Activated naive CD4-positive, alpha-beta T cell treated with anti-CD3 and anti-CD28 coated beads, Interleukin-2, amount 50 U/mL, for 24 hours (primary cell): ENCODE data around the gene HGFAC.
A peak's percentile ranks its signal among the peaks of the same experiment; 100 is the strongest.
"Not testable (repeated sequence)": the region's sequence is repeated elsewhere in the genome, so short reads cannot be mapped to it uniquely, and the experiment has no call there.

ENCODE experiments used
- H3K27ac Mint-ChIP-seq: one replicate; pipeline ENCODE4 v1.8.0; 2021; ENCODE audit warnings: mild to moderate bottlenecking, mixed read lengths
- H3K27me3 Mint-ChIP-seq: one replicate; pipeline ENCODE4 v1.8.0; 2021; ENCODE audit warnings: mixed read lengths
- H3K36me3 Mint-ChIP-seq: one replicate; pipeline ENCODE4 v1.8.0; 2021; ENCODE audit warnings: mixed read lengths
- H3K4me1 Mint-ChIP-seq: one replicate; pipeline ENCODE4 v1.8.0; 2021; ENCODE audit warnings: mixed read lengths
- H3K4me3 Mint-ChIP-seq: one replicate; pipeline ENCODE4 v1.8.0; 2021; ENCODE audit warnings: mild to moderate bottlenecking, mixed read lengths
- H3K9me3 Mint-ChIP-seq: one replicate; pipeline ENCODE4 v1.8.0; 2021; ENCODE audit warnings: mixed read lengths

Gene HGFAC

DNA sequence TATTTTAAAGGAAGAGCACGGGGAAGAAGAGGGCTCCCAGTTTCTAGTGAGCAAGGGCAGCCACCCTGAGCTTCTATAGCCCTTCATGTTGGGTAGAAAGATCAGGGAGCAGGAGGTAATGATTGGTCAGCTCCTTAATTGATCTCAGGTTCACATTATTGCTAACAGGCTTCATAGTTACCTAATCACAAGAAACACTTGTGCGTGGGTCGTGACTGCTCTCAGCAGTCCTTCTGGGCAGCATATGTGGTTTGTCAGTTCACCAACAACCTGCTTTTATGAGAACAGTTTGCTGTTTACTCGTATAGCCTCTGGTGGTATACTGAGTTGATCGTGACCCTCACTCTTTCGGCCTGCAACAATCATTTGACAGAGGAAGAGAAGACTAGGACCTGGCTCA is 16.6 kb downstream of the HGFAC start:
- H3K27me3 Mint-ChIP-seq: peaks cover 6% of the 10 kb centered on the region

GRCh38 chr4:3459156-3459555 is 17.4 kb downstream of the HGFAC start:
- not testable (repeated sequence) for H3K9me3 Mint-ChIP-seq, H3K4me1 Mint-ChIP-seq, H3K36me3 Mint-ChIP-seq, H3K4me3 Mint-ChIP-seq, H3K27me3 Mint-ChIP-seq, H3K27ac Mint-ChIP-seq

More for the DNA sequence above, 16.6 kb downstream of the HGFAC start:
- Mint-ChIP-seq H3K9me3 (peaks cover 9% of the 10 kb centered on the region), H3K27ac (no peak overlapping the region), H3K36me3 (peaks cover 2% of the 10 kb centered on the region), H3K4me1 (no peaks in the 10 kb centered on the region), H3K4me3 (no peak overlapping the region)

GRCh38 chr4:3460926-3461325 is 19.2 kb downstream of the HGFAC start:
- H3K4me1 Mint-ChIP-seq: no peaks in the 10 kb centered on the region
- H3K4me3 Mint-ChIP-seq: no peak overlapping the region
- H3K27ac Mint-ChIP-seq: no peak overlapping the region
- peaks cover 9% of the 10 kb centered on the region for H3K27me3 Mint-ChIP-seq
- no peaks in the 10 kb centered on the region for H3K36me3 Mint-ChIP-seq
- H3K9me3 Mint-ChIP-seq: peaks cover 5% of the 10 kb centered on the region

GRCh38 chr4:3461515-3462291 is 19.9 kb downstream of the HGFAC start:
- no peaks in the 10 kb centered on the region for H3K36me3 Mint-ChIP-seq
- no peak overlapping the region for H3K4me3 Mint-ChIP-seq
- H3K27me3 Mint-ChIP-seq: peaks cover 9% of the 10 kb centered on the region
- no peak overlapping the region for H3K27ac Mint-ChIP-seq
- H3K4me1 Mint-ChIP-seq: no peaks in the 10 kb centered on the region
- H3K9me3 Mint-ChIP-seq: peaks cover 5% of the 10 kb centered on the region

DNA sequence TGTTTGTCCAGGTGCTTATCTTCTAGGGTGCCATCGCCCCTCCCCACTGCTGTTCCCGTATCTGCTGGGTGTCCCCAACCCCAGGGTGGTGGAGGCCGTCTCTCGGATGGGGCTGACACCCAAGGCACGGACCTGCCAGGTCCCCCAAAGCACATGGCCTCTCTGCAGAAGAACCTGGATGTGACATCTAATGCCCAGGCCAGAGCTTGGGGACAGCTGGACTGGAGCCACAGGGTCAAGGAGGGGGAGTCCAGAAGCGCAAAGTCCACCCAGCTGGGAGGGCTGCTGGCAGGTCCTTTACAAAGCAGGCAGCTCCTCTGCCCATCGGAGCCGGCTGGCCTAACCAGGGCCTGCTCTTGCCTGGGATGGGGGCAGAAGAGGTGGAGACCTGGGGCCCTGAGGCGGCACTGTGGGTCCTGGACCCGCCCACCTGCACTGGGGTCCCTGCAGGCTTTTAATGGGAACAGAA is 20.6 kb downstream of the HGFAC start:
- Mint-ChIP-seq H3K27me3 (peaks cover 9% of the 10 kb centered on the region), H3K4me3 (peak overlapping the region; percentile 51), H3K9me3 (peaks cover 5% of the 10 kb centered on the region), H3K36me3 (no peaks in the 10 kb centered on the region), H3K4me1 (no peaks in the 10 kb centered on the region), H3K27ac (no peak overlapping the region)

DNA sequence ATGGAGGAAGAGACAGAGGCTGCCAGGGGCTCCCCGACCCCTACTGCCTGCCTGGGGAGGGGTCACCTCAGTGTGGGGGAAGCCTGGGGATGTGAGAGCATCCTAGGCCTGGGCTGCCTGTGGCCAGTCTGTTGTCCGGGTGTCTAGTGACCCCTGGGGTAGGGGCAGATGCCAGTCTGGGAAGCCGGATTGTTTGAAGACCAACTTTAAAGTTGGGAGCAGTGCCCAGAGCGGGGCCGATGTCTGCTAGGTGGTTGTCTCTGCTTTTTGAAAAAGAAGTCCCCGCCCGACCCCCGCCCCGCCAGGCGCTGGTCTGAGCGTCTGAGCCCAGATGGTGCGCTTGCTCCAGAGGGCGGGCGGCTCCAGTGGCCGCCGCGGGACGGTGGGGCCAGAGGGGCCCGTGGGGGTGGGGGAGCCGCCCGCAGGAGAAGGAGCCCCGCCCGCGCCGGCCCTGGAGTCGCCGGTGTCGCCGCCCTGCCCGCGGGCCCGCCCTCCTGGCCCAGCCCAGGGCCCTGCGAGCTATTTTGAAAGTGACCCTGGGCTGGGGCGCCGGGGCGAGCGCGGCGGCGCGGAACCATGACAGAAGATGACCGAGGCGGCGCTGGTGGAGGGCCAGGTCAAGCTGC is 21.1 kb downstream of the HGFAC start, which contains the start of gene DOK7:
TSS of gene DOK7 (plus strand) at position 517 of the 626 bp plus-strand sequence. CDS start at position 587, 70 bp downstream.
- H3K27ac Mint-ChIP-seq: no peak within 1 kb of the TSS
- H3K27me3 Mint-ChIP-seq: peaks cover 9% of the 10 kb centered on the region
- no peaks in the 10 kb centered on the region for H3K4me1 Mint-ChIP-seq
- no peaks in the 10 kb centered on the region for H3K36me3 Mint-ChIP-seq
- H3K9me3 Mint-ChIP-seq: peaks cover 5% of the 10 kb centered on the region
- H3K4me3 Mint-ChIP-seq: peak within 1 kb of the TSS; percentile 51

DNA sequence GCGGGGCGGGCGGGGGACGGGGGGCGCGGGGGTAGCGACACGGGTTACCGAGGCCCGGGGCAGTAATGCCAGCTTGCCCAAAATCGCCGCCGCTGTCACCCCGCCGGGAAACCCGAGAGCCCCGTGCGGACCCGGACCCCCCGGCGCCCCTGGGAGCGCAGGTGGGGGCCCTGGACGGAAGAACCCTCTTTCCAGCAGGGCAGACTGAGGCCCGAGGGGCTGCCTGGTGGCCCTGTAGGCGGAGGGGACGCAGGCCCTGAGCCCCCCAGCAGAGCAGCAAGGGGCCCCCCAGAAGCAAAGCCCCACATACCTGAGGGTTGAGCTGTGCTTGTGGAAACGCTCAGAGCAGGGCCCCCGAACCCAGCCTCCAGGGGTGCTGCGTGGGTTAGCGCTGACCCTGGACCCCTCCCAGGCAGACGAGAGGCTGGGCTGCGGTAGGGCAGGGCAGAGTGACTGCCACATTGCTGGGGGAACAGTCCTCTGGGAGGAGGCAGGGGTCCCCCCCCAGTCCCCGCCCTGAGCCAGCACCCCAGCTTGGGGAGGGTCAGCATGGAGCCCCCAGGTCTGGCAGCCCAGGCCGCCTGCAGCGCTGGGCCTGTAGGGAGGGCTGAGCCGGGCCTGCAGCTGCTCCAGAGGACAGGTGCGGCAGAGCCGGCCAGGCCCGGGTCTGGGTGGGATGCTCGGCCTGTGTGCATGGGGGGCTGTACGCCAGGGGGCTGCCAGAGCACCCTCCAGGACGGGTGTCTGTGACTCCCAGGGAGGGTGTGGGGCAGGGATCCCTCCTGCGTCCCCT is 22.0 kb downstream of the HGFAC start:
- H3K36me3 Mint-ChIP-seq: no peaks in the 10 kb centered on the region
- no peak overlapping the region for H3K27ac Mint-ChIP-seq
- peaks cover 5% of the 10 kb centered on the region for H3K9me3 Mint-ChIP-seq
- H3K4me1 Mint-ChIP-seq: no peaks in the 10 kb centered on the region
- H3K4me3 Mint-ChIP-seq: no peak overlapping the region
- H3K27me3 Mint-ChIP-seq: peaks cover 9% of the 10 kb centered on the region

DNA sequence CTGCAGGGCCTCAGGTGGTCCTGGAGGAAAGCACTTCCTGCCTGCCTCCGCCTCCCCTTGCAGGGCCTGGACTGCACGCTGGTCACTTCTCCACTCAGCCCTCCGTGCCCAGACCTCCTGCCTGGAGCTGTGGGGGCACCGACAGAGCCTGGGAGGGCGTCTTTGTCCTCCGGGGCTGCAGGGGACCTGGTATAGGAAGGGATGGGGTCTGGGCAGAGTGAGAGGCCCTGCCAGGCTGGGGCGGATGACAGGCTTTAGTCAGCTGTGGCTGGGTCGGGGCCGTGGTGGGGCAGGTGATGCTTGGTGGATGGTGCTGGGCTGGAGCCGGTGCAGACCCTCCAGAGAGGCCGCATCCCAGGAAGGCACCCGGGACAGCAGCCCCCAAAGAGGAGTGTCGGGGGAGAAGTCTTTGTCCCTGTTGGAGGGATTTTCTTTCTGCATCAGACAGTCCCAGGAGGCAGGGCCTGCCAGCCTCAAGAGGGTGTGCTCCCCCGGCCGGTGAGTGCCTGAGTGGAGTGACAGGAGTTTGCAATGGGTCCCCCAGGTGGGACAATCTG is 22.7 kb downstream of the HGFAC start:
- Mint-ChIP-seq H3K27me3 (peaks cover 9% of the 10 kb centered on the region), H3K9me3 (peaks cover 5% of the 10 kb centered on the region), H3K36me3 (no peaks in the 10 kb centered on the region), H3K27ac (no peak overlapping the region), H3K4me3 (peak overlapping the region; percentile 2), H3K4me1 (no peaks in the 10 kb centered on the region)

DNA sequence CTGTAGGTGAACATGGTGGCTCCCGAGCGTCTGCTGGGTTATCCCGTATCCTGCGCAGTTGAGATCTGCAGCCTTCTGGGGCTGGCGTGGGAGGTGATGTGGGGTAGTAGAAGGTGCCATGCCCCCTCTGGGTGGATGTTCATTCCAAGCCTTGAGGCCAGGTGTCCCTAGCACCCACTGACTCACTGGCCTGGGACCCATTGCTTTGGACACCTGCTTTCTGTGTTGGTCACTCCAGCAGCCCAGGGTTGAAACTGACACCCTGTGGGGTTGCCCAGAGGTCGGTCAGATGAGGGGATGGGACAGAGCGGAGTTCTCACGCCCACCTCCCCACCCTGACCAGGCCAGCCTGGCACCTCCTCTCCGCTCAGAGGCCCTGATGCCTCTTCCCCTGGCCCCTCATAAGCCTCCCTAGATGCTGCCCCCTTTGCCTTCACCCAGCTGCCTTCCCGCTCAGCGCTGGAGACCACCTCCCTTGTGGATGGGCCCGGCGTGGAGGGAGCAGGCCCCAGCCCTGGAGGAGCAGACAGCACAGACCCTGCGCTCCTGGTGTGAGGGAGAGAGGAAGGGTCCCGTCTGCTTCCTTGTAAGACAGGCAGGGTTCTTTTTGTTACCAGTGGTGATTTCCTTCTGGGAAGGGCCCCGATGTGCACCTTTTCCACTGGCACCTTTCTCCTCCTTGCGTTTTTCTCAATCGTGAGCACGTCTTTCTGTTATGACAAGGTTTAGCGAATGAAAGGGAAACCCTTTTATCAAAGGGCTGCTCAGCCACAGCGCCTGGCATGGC is 23.3 kb downstream of the HGFAC start:
- Mint-ChIP-seq H3K27me3 (peaks cover 5% of the 10 kb centered on the region), H3K4me3 (no peak overlapping the region), H3K4me1 (no peaks in the 10 kb centered on the region), H3K27ac (no peak overlapping the region), H3K9me3 (peaks cover 2% of the 10 kb centered on the region), H3K36me3 (no peaks in the 10 kb centered on the region)

GRCh38 chr4:3465698-3466671 is 24.2 kb downstream of the HGFAC start:
- Mint-ChIP-seq H3K4me3 (no peak overlapping the region), H3K27ac (no peak overlapping the region), H3K36me3 (no peaks in the 10 kb centered on the region), H3K27me3 (peaks cover 3% of the 10 kb centered on the region), H3K4me1 (no peaks in the 10 kb centered on the region), H3K9me3 (no peaks in the 10 kb centered on the region)

DNA sequence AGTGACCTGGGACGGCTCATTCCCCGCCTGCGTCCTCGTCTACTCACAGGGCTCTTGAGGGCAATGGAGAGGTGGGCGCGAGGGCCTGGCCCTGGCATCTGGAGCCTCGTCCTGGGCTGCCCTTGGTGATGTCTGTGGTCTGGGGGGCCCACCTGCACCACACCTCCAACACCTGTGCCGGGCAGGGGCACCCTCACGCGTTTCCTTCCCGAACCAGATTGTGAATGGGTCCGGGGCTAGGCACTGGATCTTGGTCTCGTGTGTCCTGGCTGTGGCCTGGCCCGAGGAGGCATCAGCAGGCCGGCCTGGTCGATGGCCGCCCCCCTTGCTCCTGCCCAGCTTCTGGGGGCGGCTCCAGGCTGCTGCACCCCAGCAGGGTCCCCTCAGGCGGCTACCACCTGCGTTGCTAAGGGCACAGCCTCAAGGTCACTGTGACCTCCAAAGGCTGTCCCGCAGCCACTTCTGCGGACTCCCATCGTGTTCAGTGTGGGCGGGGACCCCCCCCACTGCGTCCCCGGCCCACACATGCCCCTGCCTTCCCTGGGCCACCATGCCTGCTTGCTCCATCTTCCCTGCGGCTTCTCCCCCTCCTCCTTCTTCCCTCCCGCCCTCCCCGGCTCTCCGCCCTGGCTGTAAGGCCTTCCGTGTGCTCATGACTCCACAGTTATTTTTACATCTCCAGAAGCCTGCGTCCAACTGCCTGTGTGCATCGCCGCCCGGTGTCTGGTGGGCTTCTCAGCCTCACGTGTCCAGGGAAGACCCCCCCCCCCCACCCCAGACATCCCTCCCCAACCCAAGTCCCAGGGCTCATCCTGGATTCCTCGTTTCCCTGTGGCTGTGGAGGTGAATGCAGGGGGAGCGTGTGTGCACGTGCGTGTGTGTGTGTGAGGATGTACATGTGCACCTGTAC is 25.2 kb downstream of the HGFAC start:
- Mint-ChIP-seq H3K9me3 (no peaks in the 10 kb centered on the region), H3K36me3 (no peaks in the 10 kb centered on the region), H3K27me3 (peaks cover 3% of the 10 kb centered on the region), H3K4me3 (no peak overlapping the region), H3K4me1 (no peaks in the 10 kb centered on the region), H3K27ac (no peak overlapping the region)

- Mint-ChIP-seq H3K4me1 (no peaks in the 10 kb centered on the region), H3K36me3 (no peaks in the 10 kb centered on the region), H3K27ac (no peak overlapping the region), H3K9me3 (no peaks in the 10 kb centered on the region), H3K27me3 (peaks cover 3% of the 10 kb centered on the region), H3K4me3 (no peak overlapping the region)
These were observed 25.8 kb downstream of the HGFAC start for GRCh38 chr4:3467601-3468031.

GRCh38 chr4:3468154-3468553 is 26.4 kb downstream of the HGFAC start:
- no peaks in the 10 kb centered on the region for H3K9me3 Mint-ChIP-seq
- H3K4me3 Mint-ChIP-seq: no peak overlapping the region
- peaks cover 3% of the 10 kb centered on the region for H3K27me3 Mint-ChIP-seq
- H3K4me1 Mint-ChIP-seq: no peaks in the 10 kb centered on the region
- H3K27ac Mint-ChIP-seq: no peak overlapping the region
- no peaks in the 10 kb centered on the region for H3K36me3 Mint-ChIP-seq
